PC-9 (cell line): ENCODE measurements around the gene PPP2R2C. TPM values are rescaled to one million over a fixed set of nuclear protein-coding genes. Genes with fewer than 3 reads are reported as not detected.

Experiments used
- BruUV-seq: library from RNA; stranded (reverse); fragments of 400-500 nt; replicated peaks from 2 replicates; lab custom pipeline; 2021; lab: Mats Ljungman, UMichigan
- CTCF ChIA-PET: fragments of 300-600 bp; sonication (Branson Sonifier 250); formaldehyde crosslinking; loops from one replicate; lab custom pipeline; 2022; ENCODE audit warnings: antibody characterized with exemption; lab: Charles Lee
- POLR2A ChIA-PET: fragments of 300-600 bp; sonication (Branson Sonifier 250); formaldehyde crosslinking; loops from one replicate; lab custom pipeline; 2022; ENCODE audit warnings: antibody characterized with exemption; ENCODE audit not compliant: unreplicated experiment; lab: Charles Lee
- DNase-seq, 2 experiments: peaks; one replicate each; pipeline versions ENCODE4 v3.0.0 to v3.0.0-alpha.2; 2015 to 2022; ENCODE audit warnings: mixed read lengths in 1 of 2
- H2AFZ ChIP-seq: fragments of 200-600 bp; sonication (generic); 2 replicates; pipeline ENCODE4 v1.8.1; 2017; ENCODE audit warnings: antibody characterized with exemption
- H3F3A ChIP-seq: fragments of 200-600 bp; sonication (generic); 2 replicates; pipeline ENCODE4 v1.8.1; 2017; ENCODE audit warnings: antibody characterized with exemption, mild to moderate bottlenecking, low read depth; ENCODE audit not compliant: insufficient read depth
- H3K27ac ChIP-seq: fragments of 200-600 bp; sonication (generic); 2 replicates; pipeline ENCODE4 v1.6.1; 2016; ENCODE audit warnings: mixed run types
- H3K27me3 ChIP-seq: fragments of 200-600 bp; sonication (generic); 2 replicates; pipeline ENCODE4 v1.6.1; 2016; ENCODE audit warnings: low read depth, mixed run types; ENCODE audit not compliant: insufficient read depth
- H3K36me3 ChIP-seq: fragments of 200-600 bp; sonication (generic); 2 replicates; pipeline ENCODE4 v1.6.1; 2016; ENCODE audit warnings: low read depth, mixed run types
- H3K4me1 ChIP-seq: fragments of 200-600 bp; sonication (generic); replicated peaks from 2 replicates; pipeline ENCODE4 v1.6.1; 2016; ENCODE audit warnings: mixed run types; ENCODE audit not compliant: insufficient read depth
- H3K4me2 ChIP-seq: fragments of 200-600 bp; sonication (generic); 2 replicates; pipeline ENCODE4 v1.6.1; 2017; ENCODE audit warnings: mixed run types
- H3K4me3 ChIP-seq: fragments of 200-600 bp; sonication (generic); 2 replicates; pipeline ENCODE4 v1.6.1; 2016; ENCODE audit warnings: mixed run types
- H3K79me2 ChIP-seq: fragments of 200-600 bp; sonication (generic); 2 replicates; pipeline ENCODE4 v1.6.1; 2017; ENCODE audit warnings: low read depth, mixed run types
- H3K9me2 ChIP-seq: fragments of 200-600 bp; sonication (generic); 2 replicates; pipeline ENCODE4 v1.8.1; 2017; ENCODE audit warnings: mild to moderate bottlenecking; ENCODE audit not compliant: insufficient read depth
- H3K9me3 ChIP-seq: fragments of 200-600 bp; sonication (generic); 2 replicates; pipeline ENCODE4 v1.8.1; 2016; ENCODE audit warnings: low read depth; ENCODE audit not compliant: insufficient read depth
- H4K20me1 ChIP-seq: fragments of 200-600 bp; sonication (generic); 2 replicates; pipeline ENCODE4 v1.8.1; 2017; ENCODE audit not compliant: insufficient read depth
- CTCF ChIP-seq: fragments of 200-600 bp; sonication (generic); conservative IDR thresholded peaks from 2 replicates; pipeline ENCODE4 v1.6.1; 2017; ENCODE audit warnings: mixed run types, antibody characterized with exemption, mild to moderate bottlenecking, moderate library complexity
- EZH2 ChIP-seq: fragments of 200-600 bp; sonication (generic); IDR thresholded peaks from 2 replicates; pipeline ENCODE4 v1.8.0; 2017; ENCODE audit warnings: antibody characterized with exemption, low read depth
- intact Hi-C: fragments of 100-400 bp; cut with micrococcal nuclease; formaldehyde crosslinking; loops from one replicate; pipeline ENCODE4 v1.10.0; 2022; ENCODE audit not compliant: unreplicated experiment
- total RNA-seq: library from RNA; stranded (reverse); gene quantifications from 2 replicates; pipeline ENCODE4 v1.2.3, GENCODE V29; 2021

PPP2R2C gene
- total RNA-seq, 1 experiment from 2014 or later, result 40.9 TPM

- intact Hi-C loops, result no loop called here
- no peaks in the 10 kb centered on the region for H3K9me3 ChIP-seq
- H3K9me2 ChIP-seq, result no peaks in the 10 kb centered on the region
- H3K79me2 ChIP-seq, result no peaks in the 10 kb centered on the region
- CTCF ChIA-PET, result no interaction called here
- H3F3A ChIP-seq, result no peaks in the 10 kb centered on the region
- H3K27me3 ChIP-seq, result no peaks in the 10 kb centered on the region
- no peak for DNase-seq
- H3K4me1 ChIP-seq, result no peaks in the 10 kb centered on the region
- BruUV-seq, result no TSS peak
- no peaks in the 10 kb centered on the region for H3K36me3 ChIP-seq
- H3K4me2 ChIP-seq, result no peak overlapping the region
- no peak overlapping the region for H2AFZ ChIP-seq
- no peak overlapping the region for H3K4me3 ChIP-seq
- TF ChIP-seq EZH2, result no peak
- no peak for TF ChIP-seq CTCF
- no peaks in the 10 kb centered on the region for H4K20me1 ChIP-seq
- POLR2A ChIA-PET, result no interaction called here
- no peak overlapping the region for H3K27ac ChIP-seq
Measured at GRCh38 chr4:6288342-6288741, 184.1 kb downstream of the PPP2R2C start.

- DNase-seq, result no peak
- no peak overlapping the region for H3K4me3 ChIP-seq
- H3K36me3 ChIP-seq, result no peaks in the 10 kb centered on the region
- no peak for TF ChIP-seq CTCF
- no peak for TF ChIP-seq EZH2
- H4K20me1 ChIP-seq, result no peaks in the 10 kb centered on the region
- H3K79me2 ChIP-seq, result no peaks in the 10 kb centered on the region
- H3K9me2 ChIP-seq, result no peaks in the 10 kb centered on the region
- no peak overlapping the region for H3K4me2 ChIP-seq
- H3K9me3 ChIP-seq, result no peaks in the 10 kb centered on the region
- BruUV-seq, result no TSS peak
- ChIA-PET CTCF (no interaction called here), POLR2A (no interaction called here)
- H3K27ac ChIP-seq, result no peak overlapping the region
- no peaks in the 10 kb centered on the region for H3K27me3 ChIP-seq
- intact Hi-C loops, result no loop called here
- H3K4me1 ChIP-seq, result no peaks in the 10 kb centered on the region
- H3F3A ChIP-seq, result no peaks in the 10 kb centered on the region
- no peak overlapping the region for H2AFZ ChIP-seq
Measured at GRCh38 chr4:6287017-6287788, 185.2 kb downstream of the PPP2R2C start.

GRCh38 chr4:6283282-6283681 lies 189.1 kb downstream of the PPP2R2C start:
- POLR2A ChIA-PET, result no interaction called here
- Histone ChIP-seq H3K36me3 (no peaks in the 10 kb centered on the region), H3K9me3 (no peaks in the 10 kb centered on the region), H3K4me2 (no peak overlapping the region), H3F3A (no peaks in the 10 kb centered on the region), H3K79me2 (no peaks in the 10 kb centered on the region), H3K4me3 (no peak overlapping the region), H3K9me2 (no peaks in the 10 kb centered on the region), H3K27ac (no peak overlapping the region), H2AFZ (no peak overlapping the region), H4K20me1 (no peaks in the 10 kb centered on the region), H3K4me1 (no peaks in the 10 kb centered on the region), H3K27me3 (no peaks in the 10 kb centered on the region)
- DNase-seq, result no peak
- no TSS peak for BruUV-seq
- no peak for TF ChIP-seq EZH2
- TF ChIP-seq CTCF, result no peak
- intact Hi-C loops, result no loop called here
- CTCF ChIA-PET, result no interaction called here
